Memory B cell (primary cell): Measurements from ENCODE around the gene LAMA5.

Source experiments
- ATAC-seq: fragments of 150-1000 bp; cut with Tn5 transposase; 2 replicates; pipeline ENCODE4 v1.10.0; 2021; ENCODE audit warnings: low read depth, mild to moderate bottlenecking, moderate library complexity
- DNase-seq, 2 donors: peaks; one replicate each; pipeline ENCODE4 v3.0.0; 2022; ENCODE audit warnings: low spot score in 2 of 2
- H3K27ac Mint-ChIP-seq: one replicate; pipeline ENCODE4 v1.8.0; 2022; ENCODE audit warnings: mild to moderate bottlenecking, moderate library complexity, mixed read lengths
- H3K27me3 Mint-ChIP-seq: one replicate; pipeline ENCODE4 v1.8.0; 2022; ENCODE audit warnings: mixed read lengths
- H3K36me3 Mint-ChIP-seq: one replicate; pipeline ENCODE4 v1.8.0; 2022; ENCODE audit warnings: mild to moderate bottlenecking, mixed read lengths
- H3K4me1 Mint-ChIP-seq: one replicate; pipeline ENCODE4 v1.8.0; 2022; ENCODE audit warnings: mixed read lengths
- H3K4me3 Mint-ChIP-seq: one replicate; pipeline ENCODE4 v1.8.0; 2022; ENCODE audit warnings: mild to moderate bottlenecking, moderate library complexity, mixed read lengths
- H3K9me3 Mint-ChIP-seq: one replicate; pipeline ENCODE4 v1.8.0; 2022; ENCODE audit warnings: mixed read lengths

The LAMA5 gene

GRCh38 chr20:62307226-62308101 lies 59.6 kb downstream of the LAMA5 start:
- H3K27ac Mint-ChIP-seq, result no peak overlapping the region
- H3K36me3 Mint-ChIP-seq, result peaks cover 3% of the 10 kb centered on the region
- H3K4me1 Mint-ChIP-seq, result peaks cover 7% of the 10 kb centered on the region
- ATAC-seq, result no peak
- DNase-seq, result no peak
- no peak overlapping the region for H3K4me3 Mint-ChIP-seq
- H3K27me3 Mint-ChIP-seq, result no peaks in the 10 kb centered on the region
- H3K9me3 Mint-ChIP-seq, result no peaks in the 10 kb centered on the region

- peaks cover 3% of the 10 kb centered on the region for H3K36me3 Mint-ChIP-seq
- no peak overlapping the region for H3K4me3 Mint-ChIP-seq
- peaks cover 9% of the 10 kb centered on the region for H3K4me1 Mint-ChIP-seq
- ATAC-seq (no peak), DNase-seq (no peak)
- H3K27ac Mint-ChIP-seq, result no peak overlapping the region
- no peaks in the 10 kb centered on the region for H3K27me3 Mint-ChIP-seq
- no peaks in the 10 kb centered on the region for H3K9me3 Mint-ChIP-seq
These were observed 60.5 kb downstream of the LAMA5 start for GRCh38 chr20:62306414-62307187.

- no peak for DNase-seq
- H3K27ac Mint-ChIP-seq, result no peak overlapping the region
- ATAC-seq, result no peak
- H3K9me3 Mint-ChIP-seq, result no peaks in the 10 kb centered on the region
- H3K4me1 Mint-ChIP-seq, result peaks cover 11% of the 10 kb centered on the region
- no peak overlapping the region for H3K4me3 Mint-ChIP-seq
- H3K27me3 Mint-ChIP-seq, result no peaks in the 10 kb centered on the region
- H3K36me3 Mint-ChIP-seq, result peaks cover 3% of the 10 kb centered on the region
These were observed 61.2 kb downstream of the LAMA5 start for GRCh38 chr20:62305765-62306413.

GRCh38 chr20:62305149-62305764 lies 61.9 kb downstream of the LAMA5 start:
- ATAC-seq, result no peak
- H3K27me3 Mint-ChIP-seq, result no peaks in the 10 kb centered on the region
- no peaks in the 10 kb centered on the region for H3K9me3 Mint-ChIP-seq
- DNase-seq, result no peak
- peaks cover 3% of the 10 kb centered on the region for H3K36me3 Mint-ChIP-seq
- H3K27ac Mint-ChIP-seq, result no peak overlapping the region
- peaks cover 11% of the 10 kb centered on the region for H3K4me1 Mint-ChIP-seq
- H3K4me3 Mint-ChIP-seq, result peak overlapping the region; percentile 81

GRCh38 chr20:62304331-62305148 lies 62.6 kb downstream of the LAMA5 start:
- DNase-seq (no peak), ATAC-seq (no peak)
- no peaks in the 10 kb centered on the region for H3K9me3 Mint-ChIP-seq
- peaks cover 3% of the 10 kb centered on the region for H3K36me3 Mint-ChIP-seq
- no peaks in the 10 kb centered on the region for H3K27me3 Mint-ChIP-seq
- H3K4me1 Mint-ChIP-seq, result peaks cover 11% of the 10 kb centered on the region
- peak overlapping the region; percentile 82 for H3K27ac Mint-ChIP-seq
- peak overlapping the region; percentile 81 for H3K4me3 Mint-ChIP-seq

GRCh38 chr20:62303340-62304226 lies 63.5 kb downstream of the LAMA5 start:
- H3K36me3 Mint-ChIP-seq, result peaks cover 3% of the 10 kb centered on the region
- no peaks in the 10 kb centered on the region for H3K27me3 Mint-ChIP-seq
- DNase-seq, result no peak
- H3K4me3 Mint-ChIP-seq, result peak overlapping the region; percentile 81
- peaks cover 11% of the 10 kb centered on the region for H3K4me1 Mint-ChIP-seq
- ATAC-seq, result no peak
- peak overlapping the region; percentile 82 for H3K27ac Mint-ChIP-seq
- no peaks in the 10 kb centered on the region for H3K9me3 Mint-ChIP-seq

GRCh38 chr20:62303062-62303339 lies 64.1 kb downstream of the LAMA5 start:
- Mint-ChIP-seq H3K27ac (peak overlapping the region; percentile 95), H3K36me3 (peaks cover 3% of the 10 kb centered on the region), H3K27me3 (no peaks in the 10 kb centered on the region), H3K9me3 (no peaks in the 10 kb centered on the region), H3K4me1 (peaks cover 11% of the 10 kb centered on the region), H3K4me3 (peak overlapping the region; percentile 96)
- DNase-seq (no peak), ATAC-seq (no peak)

GRCh38 chr20:62302341-62303061 lies 64.6 kb downstream of the LAMA5 start, which contains the start of gene ADRM1:
ADRM1 (plus strand) TSS chr20:62302997; CDS start chr20:62303569, 572 bp downstream.
- DNase-seq, result peak; percentile 95 to 97
- Mint-ChIP-seq H3K4me1 (peaks cover 11% of the 10 kb centered on the region), H3K27ac (peak within 1 kb of the TSS; percentile 95), H3K27me3 (no peaks in the 10 kb centered on the region), H3K36me3 (peaks cover 3% of the 10 kb centered on the region), H3K4me3 (peak within 1 kb of the TSS; percentile 96), H3K9me3 (no peaks in the 10 kb centered on the region)
- ATAC-seq, result peak; percentile 86

GRCh38 chr20:62301773-62302340 lies 65.3 kb downstream of the LAMA5 start:
- H3K27ac Mint-ChIP-seq, result peak overlapping the region; percentile 95
- H3K4me3 Mint-ChIP-seq, result peak overlapping the region; percentile 96
- no peaks in the 10 kb centered on the region for H3K27me3 Mint-ChIP-seq
- DNase-seq (peak; percentile 80 to 82), ATAC-seq (peak; percentile 57)
- no peaks in the 10 kb centered on the region for H3K9me3 Mint-ChIP-seq
- H3K36me3 Mint-ChIP-seq, result peaks cover 3% of the 10 kb centered on the region
- peaks cover 11% of the 10 kb centered on the region for H3K4me1 Mint-ChIP-seq

- peaks cover 13% of the 10 kb centered on the region for H3K4me1 Mint-ChIP-seq
- H3K36me3 Mint-ChIP-seq, result peaks cover 3% of the 10 kb centered on the region
- DNase-seq (no peak), ATAC-seq (no peak)
- H3K27me3 Mint-ChIP-seq, result no peaks in the 10 kb centered on the region
- no peak overlapping the region for H3K27ac Mint-ChIP-seq
- peak overlapping the region; percentile 21 for H3K4me3 Mint-ChIP-seq
- H3K9me3 Mint-ChIP-seq, result no peaks in the 10 kb centered on the region
These were observed 65.9 kb downstream of the LAMA5 start for GRCh38 chr20:62301111-62301668.

- Mint-ChIP-seq H3K27ac (no peak overlapping the region), H3K9me3 (no peaks in the 10 kb centered on the region), H3K27me3 (no peaks in the 10 kb centered on the region), H3K4me3 (no peak overlapping the region), H3K4me1 (peaks cover 10% of the 10 kb centered on the region), H3K36me3 (no peaks in the 10 kb centered on the region)
- ATAC-seq (no peak), DNase-seq (no peak)
These were observed 66.8 kb downstream of the LAMA5 start for GRCh38 chr20:62300319-62300718.
